HG03103 (cell line): ENCODE data around the gene IFITM2.
"Not testable (repeated sequence)": the region's sequence is repeated elsewhere in the genome, so short reads cannot be mapped to it uniquely, and the experiment has no call there.

Experiments used
- ATAC-seq: cut with Tn5 transposase; IDR thresholded peaks from one replicate; pipeline ENCODE4 v1.9.1; 2021; ENCODE audit warnings: low read depth; ENCODE audit not compliant: unreplicated experiment

The IFITM2 gene

DNA sequence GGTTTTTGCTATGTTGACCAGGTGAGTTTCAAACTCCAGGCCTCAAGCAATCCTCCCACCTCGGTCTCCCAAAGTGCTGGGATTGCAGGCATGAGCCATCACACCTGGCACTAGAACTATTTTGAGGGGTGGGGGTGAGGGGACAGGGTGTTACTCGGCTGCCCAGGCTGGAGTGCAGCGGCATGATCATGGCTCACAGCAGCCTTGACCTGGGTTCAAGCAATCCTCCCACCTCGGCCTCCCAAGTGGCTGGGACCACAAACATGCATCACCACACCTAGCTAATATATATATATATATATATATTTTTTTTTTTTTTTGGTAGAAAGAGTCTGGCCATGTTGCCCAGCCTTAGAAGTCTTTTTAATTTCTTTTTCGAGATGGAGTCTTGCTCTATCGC, 30.1 kb downstream of the IFITM2 start:
- ATAC-seq = no peak

- ATAC-seq = no peak
These were observed 32.3 kb downstream of the IFITM2 start for GRCh38 chr11:339963-340362.

GRCh38 chr11:340539-341512, 33.2 kb downstream of the IFITM2 start:
- ATAC-seq = no peak

GRCh38 chr11:342328-342727, 34.7 kb downstream of the IFITM2 start:
- no peak for ATAC-seq

GRCh38 chr11:344836-345578, 37.4 kb downstream of the IFITM2 start:
- ATAC-seq = no peak

- ATAC-seq = no peak
These were observed 38.9 kb downstream of the IFITM2 start for GRCh38 chr11:346529-346928.

- ATAC-seq = not testable (repeated sequence)
These were observed 41.8 kb downstream of the IFITM2 start for GRCh38 chr11:349270-349954.

DNA sequence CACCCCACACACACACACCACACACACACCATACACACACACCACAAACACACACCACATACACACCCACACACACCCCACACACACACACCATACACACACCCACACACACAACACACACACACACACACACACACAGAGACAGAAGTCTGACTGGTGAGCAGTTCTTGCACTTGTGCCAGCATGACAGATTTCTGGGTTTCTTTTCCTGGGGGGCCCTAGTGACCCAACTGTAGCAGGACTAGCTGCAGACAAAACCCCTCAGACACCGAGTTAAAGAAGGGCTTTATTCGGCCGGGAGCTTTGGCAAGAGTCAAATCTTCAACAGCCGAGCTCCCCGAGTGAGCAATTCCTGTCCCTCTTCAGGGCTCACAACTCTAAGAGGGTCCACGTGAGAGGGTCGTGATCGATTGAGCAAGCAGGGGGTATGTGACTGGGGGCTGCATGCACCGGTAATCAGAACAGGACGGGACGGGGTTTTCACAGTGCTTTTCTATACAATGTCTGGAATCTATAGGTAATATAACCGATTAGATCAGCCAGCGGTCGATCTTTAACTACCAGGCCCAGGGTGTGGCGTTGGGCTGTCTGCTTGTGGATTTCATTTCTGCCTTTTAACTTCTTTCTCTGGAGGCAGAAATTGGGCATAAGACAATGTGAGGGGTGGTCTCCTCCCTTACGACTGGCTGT, 42.6 kb downstream of the IFITM2 start:
- ATAC-seq = not testable (repeated sequence)

DNA sequence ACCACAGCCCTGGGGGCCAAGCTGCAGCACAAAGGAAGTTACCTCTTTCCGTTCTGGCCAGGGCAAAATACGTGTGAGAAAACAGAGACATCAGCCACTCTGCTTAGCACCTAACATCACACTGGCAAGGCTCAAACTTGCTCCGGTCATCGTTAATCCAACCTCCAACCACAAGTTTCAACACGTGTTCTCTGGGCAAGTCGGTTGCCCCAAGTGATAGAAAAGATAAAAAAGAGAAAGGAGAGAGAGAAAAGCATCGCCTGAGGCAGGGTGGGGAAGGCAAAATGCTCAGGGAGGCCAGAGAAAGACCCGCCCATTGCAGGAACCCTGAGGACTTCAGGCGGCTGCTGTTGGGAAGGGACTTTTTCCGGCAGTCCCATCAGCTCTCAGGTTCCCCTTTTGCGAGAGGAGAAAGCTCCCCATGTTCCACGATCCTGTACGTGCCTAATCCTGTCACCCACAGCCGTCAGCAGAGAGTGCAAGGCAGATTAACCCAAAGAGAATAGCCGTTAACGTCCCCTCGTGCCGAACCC, 43.2 kb downstream of the IFITM2 start:
- ATAC-seq = no peak

- no peak for ATAC-seq
These were observed 43.8 kb downstream of the IFITM2 start for GRCh38 chr11:351411-351810.

DNA sequence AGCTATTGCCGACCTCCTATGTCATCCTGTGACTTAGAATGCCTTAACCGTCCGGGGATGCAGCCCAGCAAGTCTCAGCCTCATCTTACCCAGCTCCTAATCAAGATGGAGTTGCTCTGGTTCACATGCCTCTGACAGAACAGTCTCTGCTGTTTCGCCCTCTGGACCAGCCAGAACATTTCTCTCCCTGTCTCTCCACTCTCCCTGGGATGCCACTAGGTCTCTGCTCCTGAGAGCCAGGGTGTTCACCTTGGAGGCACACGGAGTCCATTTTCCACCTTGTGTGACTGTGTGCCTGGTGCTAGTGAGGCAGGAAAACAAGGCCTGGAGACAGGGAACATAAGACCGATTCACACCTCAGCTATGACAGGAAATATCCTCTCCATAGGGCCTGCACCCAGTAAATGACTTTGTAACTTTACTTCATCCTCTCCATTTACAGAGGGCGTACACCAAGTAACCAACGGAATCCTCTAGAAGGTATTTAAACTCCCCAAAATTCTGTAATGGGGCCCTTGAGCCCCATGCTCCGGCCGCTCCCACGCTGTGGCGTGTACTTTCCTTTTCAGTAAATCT, 44.9 kb downstream of the IFITM2 start:
- ATAC-seq = no peak

- no peak for ATAC-seq
These were observed 45.7 kb downstream of the IFITM2 start for GRCh38 chr11:353179-353873.

GRCh38 chr11:355581-356458, 48.2 kb downstream of the IFITM2 start:
- no peak for ATAC-seq

- ATAC-seq = no peak
These were observed 49.0 kb downstream of the IFITM2 start for GRCh38 chr11:356610-357009.

DNA sequence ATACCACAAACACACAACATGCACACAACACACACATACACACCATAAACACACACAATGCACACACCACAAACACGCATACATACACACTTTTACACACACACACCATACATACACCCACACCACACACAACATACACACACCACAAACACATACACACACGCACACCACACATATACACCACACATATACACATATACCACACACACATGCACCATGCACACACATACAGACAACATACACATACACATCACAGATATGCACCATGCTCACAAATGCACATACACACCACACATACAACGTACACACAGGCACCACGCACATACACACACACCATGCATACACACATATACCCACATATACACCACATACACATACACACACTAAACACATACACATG, 50.0 kb downstream of the IFITM2 start:
- no peak for ATAC-seq

- ATAC-seq = no peak
These were observed 50.6 kb downstream of the IFITM2 start for GRCh38 chr11:358129-358800.
